Astrocyte of the cerebellum (primary cell): ENCODE data around the gene SLC45A2.

Experiments used
- DNase-seq: peaks from one replicate; pipeline ENCODE4 v3.0.0-alpha.2; 2011; ENCODE audit warnings: low read depth
- H3K4me3 ChIP-seq: 2 replicates; pipeline ENCODE4 v1.5.1; 2011; ENCODE audit warnings: mild to moderate bottlenecking, low read depth, low read length, moderate library complexity
- CTCF ChIP-seq: IDR thresholded peaks from 2 replicates; pipeline ENCODE4 v1.5.1; 2012; ENCODE audit warnings: low read length, low read depth, moderate library complexity, mild to moderate bottlenecking; ENCODE audit errors: missing control alignments
- in situ Hi-C: cut with HindIII; loops from 2 replicates; pipeline ENCODE4 v1.10.0; 2017; ENCODE audit warnings: low sequenced_read_pairs

The SLC45A2 gene

GRCh38 chr5:34002629-34003328 lies 18.3 kb upstream of the SLC45A2 start:
- in situ Hi-C loops, result loop anchor here (5.0 kb wide), 1 partner anchor 35 kb away; no protein-coding TSS in a partner anchor
- no peak for TF ChIP-seq CTCF
- H3K4me3 ChIP-seq, result no peak overlapping the region
- DNase-seq, result no peak

- DNase-seq, result no peak
- in situ Hi-C loops, result loop anchor here (5.0 kb wide), 1 partner anchor 36 kb away; no protein-coding TSS in a partner anchor
- no peak overlapping the region for H3K4me3 ChIP-seq
- TF ChIP-seq CTCF, result no peak
These were observed 16.8 kb upstream of the SLC45A2 start for GRCh38 chr5:34001241-34001841.

- DNase-seq, result no peak
- H3K4me3 ChIP-seq, result no peak overlapping the region
- in situ Hi-C loops, result loop anchor here (5.0 kb wide), 1 partner anchor 37 kb away; no protein-coding TSS in a partner anchor
- TF ChIP-seq CTCF, result no peak
These were observed 15.5 kb upstream of the SLC45A2 start for GRCh38 chr5:33999978-34000377.

DNA sequence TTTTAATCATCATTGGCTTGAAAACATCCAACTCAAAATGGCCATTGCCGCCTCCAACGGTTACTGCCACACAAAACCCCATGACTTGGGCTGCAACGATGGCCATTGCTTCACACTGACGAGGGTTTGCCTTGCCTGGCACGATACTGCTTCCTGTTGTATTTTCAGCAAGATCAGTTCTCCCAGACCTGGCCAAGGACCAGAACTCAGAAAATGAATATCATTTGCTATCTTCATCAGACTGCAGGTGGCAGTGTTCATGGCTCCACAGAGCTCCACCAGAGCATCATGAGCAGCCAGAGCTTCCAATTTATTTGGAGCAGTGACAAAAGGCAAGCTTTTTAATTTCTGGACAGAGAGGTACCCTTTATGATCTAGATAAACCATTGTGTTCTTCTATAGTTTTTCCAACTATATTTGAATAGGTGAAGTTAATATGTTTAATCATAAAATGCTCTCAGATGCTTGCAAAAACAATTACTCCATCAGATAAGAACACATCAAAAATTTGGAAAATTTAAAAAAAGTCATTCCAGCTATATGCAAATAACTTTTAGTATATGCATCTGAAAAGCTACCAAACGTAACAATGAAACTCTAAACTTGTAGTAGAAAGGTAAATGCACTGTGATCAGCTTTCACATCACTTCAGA lies 13.0 kb upstream of the SLC45A2 start:
- DNase-seq, result peak; percentile 74
- H3K4me3 ChIP-seq, result no peak overlapping the region
- in situ Hi-C loops, result no loop called here
- TF ChIP-seq CTCF, result peak; percentile 73

DNA sequence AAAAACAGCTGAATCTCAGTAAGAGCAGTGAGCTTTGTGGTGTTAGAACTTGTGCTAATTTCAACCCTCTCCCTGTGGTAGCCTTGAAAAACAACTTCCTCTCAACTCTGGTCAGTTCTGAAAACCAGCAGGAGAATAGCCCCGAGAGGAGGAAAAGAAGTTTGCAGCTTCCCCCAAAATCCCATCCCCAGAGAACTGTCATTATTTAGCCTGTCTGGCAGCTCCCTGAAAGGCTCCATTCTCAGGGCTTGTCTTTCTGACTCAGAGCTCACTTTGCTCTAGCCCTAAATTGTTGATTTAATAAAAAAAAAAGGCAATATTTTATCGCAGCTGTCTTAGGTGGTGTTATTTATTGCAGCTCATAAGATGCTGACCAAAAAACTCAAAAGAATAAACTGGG lies 11.4 kb upstream of the SLC45A2 start:
- no peak for TF ChIP-seq CTCF
- in situ Hi-C loops, result no loop called here
- no peak for DNase-seq
- H3K4me3 ChIP-seq, result no peak overlapping the region

DNA sequence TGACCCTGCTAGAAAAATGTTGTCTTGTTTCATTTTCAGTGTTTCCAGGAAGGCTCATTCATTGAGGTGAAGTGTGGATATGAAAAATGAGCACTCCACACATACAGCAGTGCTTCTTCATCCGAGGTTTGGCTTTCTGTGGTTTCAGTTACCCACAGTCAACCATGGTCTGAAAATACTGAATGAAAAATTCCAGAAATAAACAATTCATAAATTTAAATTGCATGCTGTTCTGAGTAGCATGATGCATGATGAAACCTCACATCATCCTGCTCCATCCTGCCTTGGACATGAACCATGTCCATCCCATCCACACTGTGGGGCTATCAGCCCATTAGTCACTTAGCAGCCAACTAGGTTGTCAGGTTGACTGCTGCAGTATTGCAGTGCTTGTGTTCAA lies 10.4 kb upstream of the SLC45A2 start:
- in situ Hi-C loops, result no loop called here
- H3K4me3 ChIP-seq, result no peak overlapping the region
- DNase-seq, result no peak
- no peak for TF ChIP-seq CTCF
